ENCODE results near the gene CANT1. TPM values are rescaled to one million over a fixed set of nuclear protein-coding genes. Genes with fewer than 3 reads are reported as not detected.

Gene CANT1
- total RNA-seq, 4 donors from 2014 or later = 9.2 to 40.6 (median 21.5) TPM

DNA sequence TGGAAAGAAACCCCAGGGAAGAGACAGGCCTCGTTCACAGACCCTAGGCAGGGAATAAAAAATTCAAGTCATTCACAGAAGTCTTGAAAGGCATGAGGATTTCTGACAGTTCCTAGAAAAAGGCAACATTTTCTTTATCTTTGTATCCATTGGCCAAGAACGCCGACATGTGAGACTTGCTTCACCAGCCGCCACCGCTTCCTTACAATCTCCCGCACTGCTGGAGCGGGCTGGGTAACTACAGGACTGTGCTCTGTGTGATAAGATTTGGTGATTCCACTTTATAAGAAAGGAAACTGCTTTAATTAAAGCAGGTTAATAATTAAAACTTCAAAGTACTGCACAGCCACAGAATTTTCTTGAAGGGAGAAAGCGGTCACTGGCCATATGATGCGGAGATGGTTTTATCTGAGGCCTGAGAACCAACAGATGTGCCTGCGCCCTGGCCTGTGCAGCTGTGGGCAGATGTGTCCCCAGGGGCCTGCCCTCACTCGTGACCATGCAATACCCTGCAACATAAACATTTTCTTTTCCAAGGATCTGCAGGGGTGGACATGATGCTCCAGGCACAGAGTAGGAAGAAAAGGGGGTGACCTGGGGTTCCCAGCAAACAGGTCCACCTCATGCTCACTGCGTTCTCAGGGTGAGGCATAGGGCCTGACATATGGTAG is 16.9 kb downstream of the CANT1 start:
- peak in 1 of 2 donors; percentile 4 for DNase-seq
- Histone ChIP-seq H3K4me1 (no peaks in the 10 kb centered on the region), H3K27me3 (no peaks in the 10 kb centered on the region), H3K9me3 (no peaks in the 10 kb centered on the region), H3K27ac (no peak overlapping the region), H3K36me3 (no peaks in the 10 kb centered on the region), H3K4me3 (no peak overlapping the region)
- intact Hi-C loops (cut with DNase I; ENCODE audit: low total_unique reads) = no loop called here
- no peak for TF ChIP-seq POLR2A (IDR thresholded peaks at IDR 0.05)
- TF ChIP-seq, protein P1, sequence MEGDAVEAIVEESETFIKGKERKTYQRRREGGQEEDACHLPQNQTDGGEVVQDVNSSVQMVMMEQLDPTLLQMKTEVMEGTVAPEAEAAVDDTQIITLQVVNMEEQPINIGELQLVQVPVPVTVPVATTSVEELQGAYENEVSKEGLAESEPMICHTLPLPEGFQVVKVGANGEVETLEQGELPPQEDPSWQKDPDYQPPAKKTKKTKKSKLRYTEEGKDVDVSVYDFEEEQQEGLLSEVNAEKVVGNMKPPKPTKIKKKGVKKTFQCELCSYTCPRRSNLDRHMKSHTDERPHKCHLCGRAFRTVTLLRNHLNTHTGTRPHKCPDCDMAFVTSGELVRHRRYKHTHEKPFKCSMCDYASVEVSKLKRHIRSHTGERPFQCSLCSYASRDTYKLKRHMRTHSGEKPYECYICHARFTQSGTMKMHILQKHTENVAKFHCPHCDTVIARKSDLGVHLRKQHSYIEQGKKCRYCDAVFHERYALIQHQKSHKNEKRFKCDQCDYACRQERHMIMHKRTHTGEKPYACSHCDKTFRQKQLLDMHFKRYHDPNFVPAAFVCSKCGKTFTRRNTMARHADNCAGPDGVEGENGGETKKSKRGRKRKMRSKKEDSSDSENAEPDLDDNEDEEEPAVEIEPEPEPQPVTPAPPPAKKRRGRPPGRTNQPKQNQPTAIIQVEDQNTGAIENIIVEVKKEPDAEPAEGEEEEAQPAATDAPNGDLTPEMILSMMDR (IDR thresholded peaks at IDR 0.05) = no peak

DNA sequence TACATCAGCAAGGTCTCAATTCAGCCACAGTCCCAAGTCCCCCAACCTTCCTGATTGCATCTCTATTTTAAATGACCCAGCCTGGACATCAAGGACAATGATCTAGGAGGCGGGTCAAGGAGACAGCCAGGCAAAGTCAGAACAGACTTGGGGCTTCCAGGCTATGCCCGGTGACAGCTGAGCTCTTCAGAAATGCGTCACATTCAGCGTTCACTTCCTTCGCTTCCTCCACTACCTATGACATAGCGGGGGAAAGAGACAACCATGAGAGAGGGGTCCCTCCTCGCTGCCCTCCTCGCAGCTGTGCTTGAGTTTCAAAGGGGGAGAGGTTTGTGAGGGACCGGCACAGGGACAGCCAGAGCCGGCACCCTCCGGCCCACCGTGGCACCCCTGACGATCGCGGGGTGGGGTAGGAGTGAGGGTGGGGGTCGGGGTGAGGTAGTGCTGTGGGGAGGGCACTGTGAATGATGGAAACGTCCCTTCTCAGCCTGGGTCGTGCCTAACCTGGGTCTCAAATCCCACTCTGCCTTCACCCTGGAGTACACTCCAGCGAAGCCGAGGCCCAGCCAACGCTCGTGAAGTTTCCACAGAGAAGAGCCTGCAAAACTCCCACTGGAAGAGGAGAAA is 17.5 kb downstream of the CANT1 start:
- Histone ChIP-seq H3K36me3 (no peaks in the 10 kb centered on the region), H3K27ac (no peak overlapping the region), H3K4me1 (no peaks in the 10 kb centered on the region), H3K27me3 (no peaks in the 10 kb centered on the region), H3K4me3 (no peak overlapping the region), H3K9me3 (no peaks in the 10 kb centered on the region)
- intact Hi-C loops (cut with DNase I; ENCODE audit: low total_unique reads) = no loop called here
- TF ChIP-seq, protein P1 (IDR thresholded peaks at IDR 0.05) = no peak
- no peak for TF ChIP-seq POLR2A (IDR thresholded peaks at IDR 0.05)
- peak; percentile 6 to 8 for DNase-seq

DNA sequence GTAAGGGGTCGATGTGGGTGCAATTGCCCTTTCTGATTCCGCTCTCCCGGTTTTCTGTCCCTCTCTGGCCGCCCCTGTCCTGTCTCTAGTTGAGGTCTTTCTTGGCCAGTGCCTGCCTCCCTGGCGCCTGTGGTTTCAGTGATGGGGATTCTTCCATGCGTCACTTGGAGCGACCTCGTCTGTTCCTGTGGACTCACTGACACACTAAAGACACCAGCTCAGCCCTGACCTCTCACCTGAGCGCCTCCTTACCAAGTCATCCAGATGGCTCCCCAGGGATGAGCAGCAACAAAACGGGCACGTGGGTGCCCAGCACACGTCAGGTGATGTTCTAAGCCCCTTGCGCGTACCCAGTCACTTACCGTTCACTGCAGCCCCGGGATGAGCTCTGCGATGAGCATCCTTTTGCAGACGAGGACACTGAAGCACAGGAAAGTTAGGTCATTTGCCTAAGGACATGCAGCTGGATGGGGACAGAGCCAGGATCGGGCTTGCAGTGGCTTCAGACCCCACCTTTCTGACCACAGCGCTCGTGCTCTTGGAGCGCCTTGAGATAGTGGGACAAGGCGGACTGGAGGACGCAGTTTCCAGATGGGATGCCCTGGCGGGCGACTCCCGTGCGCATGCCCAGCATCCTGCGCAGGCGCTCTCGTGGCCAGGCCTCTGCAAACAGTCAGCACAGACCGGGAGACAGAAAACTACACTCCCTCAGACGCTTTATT is 18.4 kb downstream of the CANT1 start:
- H3K9me3 ChIP-seq = no peaks in the 10 kb centered on the region
- no peak overlapping the region for H3K27ac ChIP-seq
- intact Hi-C loops (cut with DNase I; ENCODE audit: low total_unique reads) = no loop called here
- no peaks in the 10 kb centered on the region for H3K36me3 ChIP-seq
- peak in 1 of 2 donors; percentile 7 for DNase-seq
- H3K4me1 ChIP-seq = peaks cover 0 to 4% of the 10 kb centered on the region in 2 donors
- no peak overlapping the region for H3K4me3 ChIP-seq
- no peak for TF ChIP-seq POLR2A (IDR thresholded peaks at IDR 0.05)
- TF ChIP-seq, protein P1 (IDR thresholded peaks at IDR 0.05) = no peak
- H3K27me3 ChIP-seq = no peaks in the 10 kb centered on the region

DNA sequence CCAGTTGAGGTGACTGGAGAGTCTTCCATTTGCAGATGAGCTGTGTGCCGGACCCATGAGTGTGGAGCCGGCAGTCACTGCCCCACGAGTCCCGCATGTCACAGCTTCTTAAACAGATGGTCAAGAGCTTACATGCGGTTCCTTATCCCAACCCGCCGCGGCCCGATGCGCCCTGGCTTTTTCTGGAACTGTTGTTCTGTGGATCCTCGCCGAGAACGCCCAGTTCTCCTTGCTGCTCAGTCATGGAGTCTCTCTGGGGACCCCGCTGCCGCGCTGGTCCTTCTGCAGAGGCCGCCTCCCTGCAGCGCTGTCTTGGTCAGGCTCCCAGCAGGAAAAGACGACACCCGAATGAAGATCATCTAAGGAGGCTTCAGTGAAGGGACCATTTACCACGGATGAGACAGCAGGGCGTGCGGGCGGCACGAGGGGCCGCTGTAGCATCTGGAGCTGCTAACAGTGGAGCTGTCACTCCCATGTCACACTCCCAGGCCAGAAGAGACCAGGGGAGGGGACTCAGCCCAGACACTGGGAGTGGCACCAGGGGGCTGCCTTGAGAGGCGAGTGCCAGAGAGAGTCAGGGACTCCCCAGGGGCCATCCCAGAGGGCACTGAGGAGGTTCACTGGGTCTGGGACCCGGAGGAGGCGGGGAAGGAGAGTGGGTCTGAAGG is 19.1 kb downstream of the CANT1 start:
- H3K36me3 ChIP-seq = no peaks in the 10 kb centered on the region
- H3K4me3 ChIP-seq = no peak overlapping the region
- no peak overlapping the region for H3K27ac ChIP-seq
- H3K9me3 ChIP-seq = no peaks in the 10 kb centered on the region
- TF ChIP-seq, protein P1 (IDR thresholded peaks at IDR 0.05) = no peak
- TF ChIP-seq POLR2A (IDR thresholded peaks at IDR 0.05) = no peak
- intact Hi-C loops (cut with DNase I; ENCODE audit: low total_unique reads) = no loop called here
- no peaks in the 10 kb centered on the region for H3K27me3 ChIP-seq
- H3K4me1 ChIP-seq = peaks cover 0 to 5% of the 10 kb centered on the region in 2 donors
- no peak for DNase-seq
